IPS-15b (cell line): ENCODE results near the gene GHSR.

Experiments used
- H3K27me3 ChIP-seq: one replicate; pipeline ENCODE4 v1.6.1; 2013; ENCODE audit warnings: low read length; ENCODE audit not compliant: control insufficient read depth, insufficient read depth
- H3K36me3 ChIP-seq: one replicate; pipeline ENCODE4 v1.6.1; 2013; ENCODE audit warnings: low read length; ENCODE audit not compliant: control insufficient read depth, insufficient read depth
- H3K4me1 ChIP-seq: one replicate; pipeline ENCODE4 v1.6.1; 2013; ENCODE audit warnings: mild to moderate bottlenecking, low read length; ENCODE audit not compliant: control insufficient read depth, insufficient read depth
- H3K4me3 ChIP-seq: one replicate; pipeline ENCODE4 v1.5.1; 2013; ENCODE audit warnings: low read depth, low read length
- H3K9ac ChIP-seq: one replicate; pipeline ENCODE4 v1.6.1; 2013; ENCODE audit warnings: low read depth, mild to moderate bottlenecking, low read length
- H3K9me3 ChIP-seq: one replicate; pipeline ENCODE4 v1.6.1; 2013; ENCODE audit warnings: mild to moderate bottlenecking, low read length; ENCODE audit not compliant: control insufficient read depth, insufficient read depth

The GHSR gene

GRCh38 chr3:172461530-172462138 is 13.4 kb upstream of the GHSR start:
- Histone ChIP-seq H3K36me3 (no peaks in the 10 kb centered on the region), H3K9me3 (no peaks in the 10 kb centered on the region), H3K9ac (no peak overlapping the region), H3K4me1 (no peaks in the 10 kb centered on the region), H3K4me3 (no peak overlapping the region), H3K27me3 (no peaks in the 10 kb centered on the region)

- H3K9me3 ChIP-seq: no peaks in the 10 kb centered on the region
- peaks cover 4% of the 10 kb centered on the region for H3K27me3 ChIP-seq
- H3K4me1 ChIP-seq: no peaks in the 10 kb centered on the region
- no peak overlapping the region for H3K9ac ChIP-seq
- H3K36me3 ChIP-seq: no peaks in the 10 kb centered on the region
- no peak overlapping the region for H3K4me3 ChIP-seq
These were observed 8.1 kb upstream of the GHSR start for GRCh38 chr3:172456404-172456803.

DNA sequence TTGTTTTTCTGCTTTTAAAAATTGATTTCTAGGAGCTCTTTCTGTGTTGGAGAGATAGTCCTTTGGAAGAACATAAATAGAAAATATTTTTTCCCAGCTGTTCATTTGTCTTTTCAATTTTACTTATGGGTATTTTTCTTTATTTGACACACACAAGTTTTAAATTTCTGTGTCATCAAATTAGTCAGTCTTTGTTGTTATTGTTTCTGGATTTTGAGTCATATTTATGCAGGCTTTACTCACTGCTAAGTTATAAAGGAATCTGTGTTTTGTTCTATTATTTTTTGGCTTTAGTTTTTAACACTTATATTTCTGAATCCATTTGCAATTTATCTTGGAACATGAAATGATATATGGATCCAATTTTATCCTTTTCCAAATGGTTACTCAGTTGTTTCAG is 5.9 kb upstream of the GHSR start:
- Histone ChIP-seq H3K9me3 (no peaks in the 10 kb centered on the region), H3K4me1 (no peaks in the 10 kb centered on the region), H3K27me3 (peaks cover 26% of the 10 kb centered on the region), H3K9ac (no peak overlapping the region), H3K4me3 (no peak overlapping the region), H3K36me3 (no peaks in the 10 kb centered on the region)

GRCh38 chr3:172449466-172450149 is 1.4 kb upstream of the GHSR start:
- no peaks in the 10 kb centered on the region for H3K4me1 ChIP-seq
- H3K4me3 ChIP-seq: peak overlapping the region; percentile 60
- H3K9ac ChIP-seq: no peak overlapping the region
- H3K27me3 ChIP-seq: peaks cover 72% of the 10 kb centered on the region
- no peaks in the 10 kb centered on the region for H3K36me3 ChIP-seq
- no peaks in the 10 kb centered on the region for H3K9me3 ChIP-seq

GRCh38 chr3:172448661-172449465 is 607 bp upstream of the GHSR start:
- no peaks in the 10 kb centered on the region for H3K9me3 ChIP-seq
- H3K4me1 ChIP-seq: no peaks in the 10 kb centered on the region
- H3K4me3 ChIP-seq: peak overlapping the region; percentile 60
- no peak overlapping the region for H3K9ac ChIP-seq
- H3K27me3 ChIP-seq: peaks cover 73% of the 10 kb centered on the region
- H3K36me3 ChIP-seq: no peaks in the 10 kb centered on the region

GRCh38 chr3:172446198-172446597 is 2.1 kb downstream of the GHSR start:
- H3K4me1 ChIP-seq: no peaks in the 10 kb centered on the region
- H3K36me3 ChIP-seq: no peaks in the 10 kb centered on the region
- H3K27me3 ChIP-seq: peaks cover 67% of the 10 kb centered on the region
- H3K4me3 ChIP-seq: no peak overlapping the region
- H3K9me3 ChIP-seq: no peaks in the 10 kb centered on the region
- no peak overlapping the region for H3K9ac ChIP-seq

DNA sequence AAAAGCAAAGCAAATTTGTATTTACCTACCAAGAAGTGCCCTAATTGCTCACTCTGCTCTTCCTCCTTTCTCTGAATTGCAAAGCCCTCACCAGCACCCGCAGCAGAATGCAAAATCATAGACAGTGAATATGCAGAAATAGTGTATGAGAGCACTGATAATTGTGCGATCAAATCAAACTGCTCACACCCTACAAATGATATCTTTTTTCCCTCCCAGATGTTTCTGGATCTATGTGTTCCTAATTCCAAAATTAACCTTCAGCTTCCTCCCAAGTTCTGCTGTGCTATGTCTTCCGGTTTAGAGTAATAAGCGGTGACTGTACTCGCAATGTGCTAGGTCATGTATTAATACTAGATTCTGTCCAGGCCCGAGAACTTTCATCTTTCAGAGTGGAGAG is 3.4 kb downstream of the GHSR start:
- no peaks in the 10 kb centered on the region for H3K36me3 ChIP-seq
- no peaks in the 10 kb centered on the region for H3K4me1 ChIP-seq
- H3K9me3 ChIP-seq: no peaks in the 10 kb centered on the region
- H3K9ac ChIP-seq: no peak overlapping the region
- no peak overlapping the region for H3K4me3 ChIP-seq
- peaks cover 53% of the 10 kb centered on the region for H3K27me3 ChIP-seq

DNA sequence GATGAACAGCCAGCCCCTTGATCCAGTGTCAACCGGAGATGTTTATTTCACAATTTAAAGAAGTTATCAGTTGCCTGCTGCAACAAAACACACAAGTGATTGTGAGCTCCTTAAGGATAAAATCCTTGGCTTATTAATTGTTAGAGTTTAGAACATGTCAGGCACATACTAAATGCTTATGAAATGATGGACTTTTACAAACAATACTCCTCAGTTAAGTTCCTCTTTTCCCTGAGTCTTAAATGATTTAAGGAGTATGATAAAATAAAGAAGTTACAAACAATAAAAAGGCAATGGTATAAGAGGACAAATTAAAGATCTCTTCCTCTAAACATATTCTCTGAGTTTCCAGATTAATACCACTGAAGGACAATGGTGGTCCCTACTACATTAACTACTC is 5.7 kb downstream of the GHSR start:
- Histone ChIP-seq H3K4me3 (no peak overlapping the region), H3K4me1 (no peaks in the 10 kb centered on the region), H3K27me3 (peaks cover 31% of the 10 kb centered on the region), H3K9me3 (no peaks in the 10 kb centered on the region), H3K36me3 (no peaks in the 10 kb centered on the region), H3K9ac (no peak overlapping the region)

GRCh38 chr3:172441581-172441980 is 6.7 kb downstream of the GHSR start:
- no peaks in the 10 kb centered on the region for H3K36me3 ChIP-seq
- H3K27me3 ChIP-seq: peaks cover 21% of the 10 kb centered on the region
- no peak overlapping the region for H3K4me3 ChIP-seq
- H3K9me3 ChIP-seq: no peaks in the 10 kb centered on the region
- H3K4me1 ChIP-seq: no peaks in the 10 kb centered on the region
- H3K9ac ChIP-seq: no peak overlapping the region

- H3K9ac ChIP-seq: no peak overlapping the region
- H3K4me3 ChIP-seq: no peak overlapping the region
- no peaks in the 10 kb centered on the region for H3K4me1 ChIP-seq
- H3K36me3 ChIP-seq: no peaks in the 10 kb centered on the region
- H3K27me3 ChIP-seq: no peaks in the 10 kb centered on the region
- no peaks in the 10 kb centered on the region for H3K9me3 ChIP-seq
These were observed 10.1 kb downstream of the GHSR start for GRCh38 chr3:172438186-172438585.

DNA sequence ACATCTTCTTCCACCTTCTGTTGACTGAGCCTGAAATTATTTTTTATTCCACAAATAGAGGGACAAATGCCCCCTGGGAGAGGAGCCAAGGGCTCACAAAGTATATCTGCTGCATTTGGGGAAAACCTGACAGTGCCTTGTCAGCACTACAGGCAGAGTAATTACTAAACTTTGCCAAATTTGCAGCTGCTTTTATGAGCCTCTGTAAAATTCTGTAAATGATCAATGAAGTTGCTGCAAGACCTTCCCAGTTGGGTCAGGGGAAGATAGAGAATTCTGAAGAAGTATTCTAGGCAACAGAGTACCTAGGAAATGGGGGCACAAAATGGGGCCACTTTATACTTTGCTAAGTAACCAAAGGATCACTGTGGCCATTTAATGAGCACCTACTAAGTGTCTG is 10.5 kb downstream of the GHSR start:
- no peak overlapping the region for H3K9ac ChIP-seq

DNA sequence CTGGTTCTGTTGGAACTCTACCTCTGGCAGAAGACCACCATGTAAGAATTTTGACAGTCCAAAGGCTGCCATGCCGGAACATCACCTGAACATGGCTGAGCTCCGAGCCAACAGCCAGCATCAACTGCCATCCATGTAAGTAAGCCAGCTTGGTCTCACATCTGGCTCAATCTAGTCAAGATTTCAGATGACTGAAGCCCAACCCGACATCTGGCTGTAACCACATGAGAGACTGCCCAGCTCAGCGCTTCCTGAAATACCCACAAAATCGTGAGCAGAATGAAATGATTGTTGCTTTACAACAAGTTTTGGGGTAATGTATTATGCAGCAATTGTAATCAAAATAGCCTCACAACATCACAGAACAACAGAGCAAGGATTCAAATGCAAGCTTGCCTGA is 32.9 kb downstream of the GHSR start:
- Histone ChIP-seq H3K27me3 (no peaks in the 10 kb centered on the region), H3K9me3 (no peaks in the 10 kb centered on the region), H3K9ac (no peak overlapping the region), H3K4me3 (no peak overlapping the region), H3K36me3 (no peaks in the 10 kb centered on the region), H3K4me1 (no peaks in the 10 kb centered on the region)

More for the DNA sequence above, 10.5 kb downstream of the GHSR start:
- H3K4me1 ChIP-seq: no peaks in the 10 kb centered on the region
- no peaks in the 10 kb centered on the region for H3K27me3 ChIP-seq
- no peaks in the 10 kb centered on the region for H3K36me3 ChIP-seq
- H3K4me3 ChIP-seq: no peak overlapping the region
- H3K9me3 ChIP-seq: no peaks in the 10 kb centered on the region
